ENCODE results near the gene GOPC.

GOPC gene

GRCh38 chr6:117513778-117514365, 88.4 kb downstream of the GOPC start:
- DNase-seq: no peak

- DNase-seq: no peak
Measured at GRCh38 chr6:117512987-117513573, 89.2 kb downstream of the GOPC start.

- DNase-seq: no peak
Measured at GRCh38 chr6:117512056-117512828, 90.1 kb downstream of the GOPC start.
